GM20000 (cell line): ENCODE data around the gene SLC22A23.

Experiments used
- DNase-seq: peaks from one replicate; pipeline ENCODE4 v3.0.0; 2012; ENCODE audit warnings: low spot score
- CTCF ChIP-seq: IDR thresholded peaks from 2 replicates; pipeline ENCODE4 v1.5.1; 2012; ENCODE audit warnings: mild to moderate bottlenecking, control low read depth; ENCODE audit errors: extremely low read depth, missing control alignments

SLC22A23 gene

DNA sequence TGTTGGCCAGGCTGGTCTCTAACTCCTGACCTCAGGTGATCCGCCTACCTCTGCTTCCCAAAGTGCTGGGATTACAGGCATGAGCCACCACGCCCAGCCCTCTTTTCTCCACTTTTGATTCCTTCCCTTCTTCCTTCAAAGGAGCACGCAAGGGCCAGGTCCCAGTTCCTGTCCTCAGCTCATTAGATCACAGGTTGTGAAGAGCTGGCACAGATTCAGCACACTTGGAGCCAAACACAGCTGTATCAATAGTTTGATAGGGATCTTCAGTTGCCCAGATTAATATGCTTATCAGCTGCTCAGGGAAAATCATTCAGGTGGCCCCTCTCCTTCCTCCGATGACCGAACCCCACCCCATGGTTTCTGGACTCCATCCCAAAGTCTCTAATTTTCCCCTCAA is 14.4 kb upstream of the SLC22A23 start:
- DNase-seq, result no peak

DNA sequence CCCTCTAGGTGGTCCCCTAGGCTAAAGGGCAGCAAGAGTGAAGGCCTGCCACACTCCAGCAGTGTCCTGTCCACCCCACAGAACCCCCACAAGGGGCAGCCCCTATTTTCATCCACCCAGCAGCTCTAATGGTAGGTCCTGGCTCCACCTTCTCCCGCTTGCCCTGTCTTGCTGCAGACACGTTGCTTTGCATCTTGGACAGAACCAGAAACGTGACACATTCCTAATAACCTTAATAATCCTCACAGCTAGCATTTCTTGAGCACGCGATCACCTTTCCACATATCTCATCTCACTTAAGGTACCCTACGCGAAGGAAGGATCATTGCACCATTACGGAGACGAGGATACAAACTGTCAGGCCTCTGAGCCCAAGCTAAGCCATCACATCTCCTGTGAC is 11.7 kb upstream of the SLC22A23 start:
- TF ChIP-seq CTCF, result no peak

More for the DNA sequence above, 14.4 kb upstream of the SLC22A23 start:
- no peak for TF ChIP-seq CTCF

GRCh38 chr6:3467996-3468395 is 11.1 kb upstream of the SLC22A23 start:
- no peak for DNase-seq
- no peak for TF ChIP-seq CTCF

More for the DNA sequence above, 11.7 kb upstream of the SLC22A23 start:
- no peak for DNase-seq

DNA sequence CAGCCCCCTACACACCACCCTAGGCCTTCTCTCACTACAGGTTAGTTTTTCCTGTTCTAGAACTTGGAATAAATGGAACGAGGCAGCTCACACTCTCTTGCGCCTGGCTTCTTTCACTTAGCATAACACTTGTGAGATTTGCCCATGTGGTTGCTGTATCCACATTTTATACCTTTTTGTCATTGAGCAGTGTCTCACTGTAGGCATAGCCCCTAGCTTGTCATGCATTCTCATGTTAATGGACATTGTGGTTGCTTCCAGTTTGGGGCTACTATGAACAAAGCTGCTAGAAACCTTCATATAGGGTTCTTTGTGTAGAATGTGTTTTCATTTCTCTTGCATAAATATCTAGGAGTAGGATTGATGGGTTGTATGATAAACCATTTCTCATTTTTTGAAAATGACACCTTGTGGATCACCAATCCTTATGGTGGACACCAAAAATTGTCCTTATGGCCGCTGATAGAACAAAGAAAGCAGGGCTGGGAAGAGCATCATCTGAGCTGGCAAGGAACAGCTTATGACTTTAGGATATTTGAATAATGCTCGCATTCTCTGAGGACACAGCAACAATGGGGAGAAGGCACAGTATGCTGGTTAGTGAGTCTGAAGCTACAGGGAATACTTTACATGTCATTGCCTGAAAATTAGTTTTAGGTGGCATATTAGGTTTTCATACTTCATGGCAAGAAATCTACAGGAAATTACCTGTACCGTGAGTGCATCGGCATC is 9.8 kb upstream of the SLC22A23 start:
- no peak for TF ChIP-seq CTCF
- DNase-seq, result no peak

DNA sequence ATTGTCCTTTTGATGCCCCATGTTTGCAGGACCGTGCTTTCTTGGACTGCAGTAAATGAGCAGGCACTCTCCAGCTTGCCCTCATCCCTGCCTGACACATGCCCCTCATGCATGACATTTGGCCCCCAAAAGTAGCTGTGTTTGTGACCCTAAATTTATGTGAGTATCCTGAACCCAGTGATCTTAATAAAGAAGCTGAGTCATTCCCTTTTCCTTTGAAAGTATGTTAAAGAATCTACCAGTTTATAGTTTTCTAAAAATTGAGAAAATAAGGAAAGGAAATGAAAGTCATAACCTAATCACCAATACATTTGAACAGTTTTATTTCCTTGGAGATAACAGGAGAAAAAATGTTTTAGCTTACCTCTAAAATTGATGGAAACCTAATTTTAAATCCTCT is 3.4 kb upstream of the SLC22A23 start:
- no peak for TF ChIP-seq CTCF
- DNase-seq, result no peak

DNA sequence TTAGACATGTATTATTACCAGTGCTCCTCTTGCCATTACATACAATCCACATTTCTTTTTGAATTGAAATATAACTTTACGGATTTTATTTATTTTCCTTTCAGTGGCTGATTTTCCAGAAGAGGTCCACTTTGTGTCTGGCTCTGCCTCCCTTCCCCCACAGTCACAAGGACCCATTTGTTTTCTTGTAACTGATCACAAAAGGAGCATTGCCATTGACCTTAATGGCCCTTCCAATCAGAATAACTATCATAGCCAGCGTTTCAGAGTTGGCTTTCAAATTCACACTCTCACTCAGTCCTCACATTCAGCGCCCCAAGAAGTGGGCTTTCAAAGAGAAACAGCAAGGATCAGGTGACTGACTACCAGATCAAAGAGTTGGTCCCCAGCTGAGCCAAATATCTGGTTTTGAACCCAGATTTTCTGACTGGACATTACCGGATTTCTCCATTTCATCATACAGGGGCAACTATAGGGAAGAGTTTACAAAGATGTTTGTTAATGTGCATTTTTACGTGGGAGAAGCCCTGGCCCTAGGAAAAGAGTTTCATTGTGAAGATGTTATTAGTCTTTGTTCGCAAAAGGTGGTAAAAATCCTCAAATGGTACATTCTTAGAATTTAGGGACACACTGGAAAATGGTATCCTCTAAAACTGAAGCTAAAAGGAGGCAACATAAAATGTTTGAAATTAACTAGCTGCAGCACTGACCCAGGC is 2.0 kb upstream of the SLC22A23 start:
- DNase-seq, result no peak
- no peak for TF ChIP-seq CTCF
